ENCODE results near the gene ZNF594.

DNA sequence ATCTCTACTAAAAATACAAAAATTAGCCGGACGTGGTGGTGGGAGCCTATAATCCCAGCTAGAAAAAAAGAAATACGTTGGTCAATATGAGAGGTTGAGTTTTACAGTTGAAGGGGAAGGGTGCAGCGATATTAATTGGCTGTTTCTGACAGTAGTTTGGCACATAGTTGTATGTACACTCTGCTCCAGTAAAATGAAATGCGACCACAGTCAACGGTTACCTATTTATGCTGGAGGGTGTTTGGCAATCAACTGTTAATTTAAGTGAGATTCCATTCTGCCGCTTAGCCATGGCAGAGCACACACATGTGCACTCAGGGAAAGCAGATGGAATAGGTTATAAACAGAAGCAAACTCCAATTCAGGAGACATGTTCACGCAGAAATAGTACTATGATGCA, 9.3 kb upstream of the ZNF594 start:
- TF ChIP-seq POLR2A (IDR thresholded peaks at IDR 0.05) = no peak
- TF ChIP-seq, protein P1, sequence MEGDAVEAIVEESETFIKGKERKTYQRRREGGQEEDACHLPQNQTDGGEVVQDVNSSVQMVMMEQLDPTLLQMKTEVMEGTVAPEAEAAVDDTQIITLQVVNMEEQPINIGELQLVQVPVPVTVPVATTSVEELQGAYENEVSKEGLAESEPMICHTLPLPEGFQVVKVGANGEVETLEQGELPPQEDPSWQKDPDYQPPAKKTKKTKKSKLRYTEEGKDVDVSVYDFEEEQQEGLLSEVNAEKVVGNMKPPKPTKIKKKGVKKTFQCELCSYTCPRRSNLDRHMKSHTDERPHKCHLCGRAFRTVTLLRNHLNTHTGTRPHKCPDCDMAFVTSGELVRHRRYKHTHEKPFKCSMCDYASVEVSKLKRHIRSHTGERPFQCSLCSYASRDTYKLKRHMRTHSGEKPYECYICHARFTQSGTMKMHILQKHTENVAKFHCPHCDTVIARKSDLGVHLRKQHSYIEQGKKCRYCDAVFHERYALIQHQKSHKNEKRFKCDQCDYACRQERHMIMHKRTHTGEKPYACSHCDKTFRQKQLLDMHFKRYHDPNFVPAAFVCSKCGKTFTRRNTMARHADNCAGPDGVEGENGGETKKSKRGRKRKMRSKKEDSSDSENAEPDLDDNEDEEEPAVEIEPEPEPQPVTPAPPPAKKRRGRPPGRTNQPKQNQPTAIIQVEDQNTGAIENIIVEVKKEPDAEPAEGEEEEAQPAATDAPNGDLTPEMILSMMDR (IDR thresholded peaks at IDR 0.05) = no peak
- TF ChIP-seq EP300 (IDR thresholded peaks at IDR 0.05) = no peak
